Stimulated activated CD4-positive, alpha-beta T cell treated with anti-CD3 and anti-CD28 coated beads, Interleukin-1b, Interleukin-23, amount 100 ng/mL, for 1 hour (primary cell): ENCODE results near the gene SATB2.

Experiments used
- DNase-seq, 2 donors: peaks; one replicate each; pipeline ENCODE4 v3.0.0-alpha.2; 2020; ENCODE audit warnings: low read depth in 2 of 2

SATB2 gene

DNA sequence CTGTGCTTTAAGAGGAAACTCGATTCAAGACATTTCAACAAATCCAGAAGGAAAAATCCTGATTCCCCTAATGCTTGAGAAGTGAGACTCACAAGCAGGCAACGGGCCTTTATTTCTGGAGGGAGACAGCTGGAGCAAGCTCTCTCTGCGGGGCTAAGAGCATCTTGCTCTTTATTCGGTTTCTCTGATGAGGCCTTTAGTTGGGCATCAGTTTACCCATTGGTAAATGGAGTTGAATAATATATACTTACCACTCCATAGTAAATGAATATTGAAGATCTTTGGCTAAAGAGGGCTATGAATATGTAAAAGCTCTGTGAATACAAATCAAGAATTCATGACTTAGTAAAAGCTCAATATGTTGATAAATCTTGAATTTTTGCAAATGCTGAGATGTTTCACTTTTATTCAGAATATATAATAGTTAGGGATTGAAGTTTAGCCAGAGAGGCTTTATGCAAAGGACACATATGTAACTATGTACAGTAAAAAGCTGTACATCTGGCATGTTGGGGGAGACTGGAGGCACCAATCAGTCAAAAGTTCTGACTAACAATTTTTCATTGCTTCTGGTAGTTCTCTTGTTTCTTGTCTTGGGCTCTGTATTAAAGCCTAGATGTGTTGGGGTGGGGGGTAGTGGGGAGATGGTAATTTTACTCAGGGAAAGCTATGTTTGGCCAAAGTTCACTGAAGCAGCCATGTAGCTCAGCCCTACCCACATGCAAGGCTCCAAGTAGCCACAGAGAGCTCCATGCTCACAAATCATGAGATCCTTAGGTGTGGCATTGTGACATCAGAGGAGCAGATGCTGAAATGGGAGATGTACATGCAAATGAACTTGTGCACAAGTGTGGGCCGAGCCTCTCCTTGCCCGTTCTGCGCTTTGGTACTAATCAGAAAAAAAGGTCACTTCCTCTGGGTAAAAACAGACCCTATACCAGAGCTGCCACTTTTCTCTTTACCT lies 200.2 kb downstream of the SATB2 start:
- no peak for DNase-seq

DNA sequence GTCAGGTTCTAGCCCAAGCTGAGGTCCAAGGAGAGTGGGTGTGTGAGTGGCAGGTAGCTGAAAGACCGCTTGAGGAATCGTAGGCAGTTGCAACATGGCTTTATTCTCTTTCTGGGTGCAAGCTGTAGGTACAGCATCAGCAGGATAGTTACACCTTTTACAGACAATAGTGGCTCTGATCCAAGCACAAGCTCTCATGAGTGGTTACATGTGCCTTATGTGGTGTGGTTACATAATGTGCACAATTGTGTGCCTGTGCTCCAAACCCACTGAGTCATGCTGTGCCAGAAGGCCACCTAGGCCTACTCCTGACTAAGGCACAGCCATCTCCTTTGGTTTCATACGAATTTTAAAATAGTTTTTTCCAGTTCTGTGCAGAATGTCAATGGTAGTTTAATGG lies 227.6 kb downstream of the SATB2 start:
- DNase-seq = no peak

DNA sequence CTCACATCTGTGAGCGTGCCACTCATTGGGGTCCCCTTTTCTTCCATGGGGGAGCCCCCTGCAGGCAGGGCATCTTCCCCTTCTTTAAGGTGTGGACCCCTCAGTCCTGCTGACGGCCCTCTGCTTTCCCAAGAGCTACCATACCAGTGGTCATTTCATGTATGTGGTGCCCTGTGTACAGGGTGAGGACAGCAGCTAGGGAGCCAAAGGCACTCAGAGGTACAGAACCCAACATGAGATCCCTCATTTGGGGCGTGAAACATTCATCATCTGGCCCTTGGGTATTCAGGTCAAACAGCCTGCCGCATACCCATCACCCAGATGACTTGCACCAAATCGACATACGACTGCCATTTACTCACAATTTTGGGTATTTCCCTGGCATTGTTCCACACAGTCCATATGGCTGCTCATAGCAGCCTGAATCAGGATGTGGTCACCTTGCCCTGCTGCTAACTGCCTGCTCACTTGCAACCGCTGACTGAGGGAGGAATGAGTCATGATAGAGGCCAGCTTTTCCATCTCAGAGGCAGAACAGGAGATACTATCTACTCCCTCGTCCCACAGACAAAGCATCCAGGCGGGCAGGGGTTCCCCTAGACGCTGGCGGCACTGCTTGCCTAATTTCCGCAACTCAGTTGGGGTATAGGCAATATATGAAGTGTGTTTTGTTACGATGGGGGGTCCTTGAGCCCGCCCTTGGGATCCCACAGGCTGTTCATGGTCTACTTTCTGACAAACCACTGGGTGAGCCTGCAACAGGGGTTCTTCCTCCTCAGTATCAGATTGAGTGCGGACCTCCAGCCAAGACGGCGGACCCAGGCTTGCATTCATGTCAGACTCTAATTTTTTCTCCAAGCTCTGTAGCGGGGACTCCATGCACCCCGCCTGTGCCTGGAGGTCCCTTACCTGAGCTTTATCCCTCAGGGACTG lies 228.6 kb downstream of the SATB2 start:
- no peak for DNase-seq

DNA sequence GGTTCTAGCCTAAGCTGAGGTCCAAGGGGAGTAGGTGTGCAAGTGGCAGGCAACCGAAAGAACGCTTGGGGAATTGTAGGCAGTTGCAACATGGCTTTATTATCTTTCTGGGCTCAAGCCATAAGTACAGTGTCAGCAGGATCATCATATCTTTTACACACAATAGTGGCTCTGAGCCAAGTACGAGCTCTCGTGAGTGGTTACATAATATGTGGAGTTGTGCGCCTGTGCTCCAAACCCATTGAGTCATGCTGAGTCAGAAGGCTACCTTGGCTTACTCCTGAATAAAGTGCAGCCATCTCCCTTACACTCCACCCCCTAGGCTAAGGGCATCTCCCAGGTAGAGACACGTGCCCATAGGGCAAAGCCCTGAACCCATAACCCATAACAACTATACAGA lies 233.9 kb downstream of the SATB2 start:
- no peak for DNase-seq

DNA sequence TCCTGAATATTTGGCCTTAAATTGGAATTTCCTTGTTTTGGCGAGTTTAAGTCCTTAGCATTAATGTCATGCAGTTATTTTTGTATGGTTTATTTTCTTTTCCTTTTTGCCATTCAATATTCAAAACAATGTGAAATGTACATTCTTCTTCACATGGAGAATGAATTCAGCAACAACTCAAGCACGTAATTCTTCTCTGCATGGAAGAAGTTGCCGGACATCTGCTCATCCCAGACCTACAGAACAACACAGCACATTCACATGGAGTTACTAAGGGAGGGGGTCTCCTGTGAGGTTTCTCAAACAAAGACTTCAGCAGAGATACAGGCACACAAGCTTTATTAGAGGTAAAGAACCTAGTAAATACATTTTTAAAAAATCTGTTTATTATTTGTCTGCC lies 236.8 kb downstream of the SATB2 start:
- no peak for DNase-seq

DNA sequence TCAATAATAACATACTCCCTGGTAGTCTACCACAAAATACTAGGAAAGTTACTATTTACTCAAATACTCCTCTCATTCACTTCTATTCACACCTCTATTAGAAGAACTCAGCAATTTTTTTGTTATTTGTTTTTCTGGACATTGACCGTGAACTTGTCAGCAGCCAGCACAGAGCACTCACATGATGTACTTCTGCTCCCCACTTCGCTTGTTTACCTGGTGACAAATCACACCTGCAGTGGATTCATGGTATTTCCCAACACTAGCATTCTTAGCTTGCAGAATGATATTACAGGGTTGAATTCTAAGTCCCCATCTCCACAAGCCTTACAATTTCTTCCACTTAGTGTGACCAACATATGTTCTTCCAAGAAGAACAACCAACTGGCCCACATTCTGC lies 238.2 kb downstream of the SATB2 start:
- DNase-seq = no peak
